H1 (cell line): Measurements from ENCODE around the gene PRR5L. TPM values are rescaled to one million over a fixed set of nuclear protein-coding genes. Genes with fewer than 3 reads are reported as not detected.

Source experiments
- CTCF ChIA-PET: fragments of 300-600 bp; sonication (Branson Sonifier 250); formaldehyde crosslinking; loops from one replicate; lab custom pipeline; 2021; ENCODE audit not compliant: partially characterized antibody; lab: Charles Lee
- POLR2A ChIA-PET: fragments of 300-600 bp; sonication (Branson Sonifier 250); formaldehyde crosslinking; loops from one replicate; lab custom pipeline; 2021; ENCODE audit warnings: inconsistent platforms; ENCODE audit not compliant: partially characterized antibody; lab: Charles Lee
- DNase-seq, 2 experiments: peaks; one replicate each; pipeline versions ENCODE4 v3.0.0 to v3.0.0-alpha.2; 2010 to 2022; ENCODE audit warnings: low spot score in 2 of 2, low read depth in 1 of 2, mixed read lengths in 1 of 2
- FAIRE-seq: peaks from 2 replicates; lab custom pipeline; 2011; peaks lifted over from hg19 to GRCh38; lab: Jason Lieb, UNC
- H2AFZ ChIP-seq: 2 replicates; pipeline ENCODE4 v1.8.1; 2012; ENCODE audit warnings: low read length, inconsistent platforms
- H2AK5ac ChIP-seq: 2 replicates; pipeline ENCODE4 v1.6.1; 2013; ENCODE audit warnings: low read depth, low read length
- H2BK120ac ChIP-seq: replicated peaks from 2 replicates; pipeline ENCODE3; 2013; ENCODE audit warnings: low read depth, low read length, inconsistent platforms
- H2BK12ac ChIP-seq: 2 replicates; pipeline ENCODE4 v1.6.1; 2013; ENCODE audit warnings: low read depth, low read length
- H2BK15ac ChIP-seq: 2 replicates; pipeline ENCODE4 v1.6.1; 2013; ENCODE audit warnings: low read length
- H2BK20ac ChIP-seq: 2 replicates; pipeline ENCODE4 v1.6.1; 2013; ENCODE audit warnings: low read length
- H2BK5ac ChIP-seq: 2 replicates; pipeline ENCODE4 v1.6.1; 2013; ENCODE audit warnings: low read depth, low read length
- H3K14ac ChIP-seq: 2 replicates; pipeline ENCODE4 v1.6.1; 2013; ENCODE audit warnings: inconsistent platforms; ENCODE audit not compliant: insufficient read length
- H3K18ac ChIP-seq: 2 replicates; pipeline ENCODE4 v1.6.1; 2013; ENCODE audit warnings: low read length; ENCODE audit errors: extremely low read depth
- H3K23ac ChIP-seq: 2 replicates; pipeline ENCODE4 v1.6.1; 2013; ENCODE audit warnings: inconsistent platforms; ENCODE audit not compliant: insufficient read length
- H3K23me2 ChIP-seq: 2 replicates; pipeline ENCODE4 v1.6.1; 2013; ENCODE audit warnings: low read depth, low read length
- H3K27ac ChIP-seq: 2 replicates; pipeline ENCODE4 v1.6.1; 2011; ENCODE audit warnings: low read depth, low read length, inconsistent platforms
- H3K27me3 ChIP-seq, 4 experiments: replicated peaks in 1 of 4; 1 replicate in 1 of 4; 2 replicates in 3 of 4; pipeline versions ENCODE4 v1.6.1 to v1.8.1; 2011 to 2013; ENCODE audit warnings: low read length in 3 of 4, mild to moderate bottlenecking in 3 of 4, inconsistent platforms in 2 of 4, mixed read lengths in 2 of 4, moderate library complexity in 1 of 4; ENCODE audit not compliant: control insufficient read depth in 3 of 4, insufficient read depth in 3 of 4; ENCODE audit errors: extremely low read depth in 1 of 4
- H3K36me3 ChIP-seq, 4 experiments: 2 replicates each; pipeline versions ENCODE4 v1.6.1 to v1.8.1; 2011 to 2013; ENCODE audit warnings: mild to moderate bottlenecking in 4 of 4, low read length in 3 of 4, moderate library complexity in 2 of 4, control low read depth in 1 of 4, inconsistent platforms in 1 of 4; ENCODE audit not compliant: insufficient read depth in 4 of 4, control insufficient read depth in 2 of 4
- H3K4ac ChIP-seq: replicated peaks from 2 replicates; pipeline ENCODE3; 2013; ENCODE audit warnings: low read length, low read depth, mixed read lengths, inconsistent platforms; ENCODE audit not compliant: insufficient read length
- H3K4me1 ChIP-seq, 4 experiments: replicated peaks in 1 of 4; 1 replicate in 1 of 4; 2 replicates in 3 of 4; pipeline versions ENCODE4 v1.6.1 to v1.8.1; 2011 to 2013; ENCODE audit warnings: low read length in 3 of 4, inconsistent platforms in 2 of 4, mixed read lengths in 1 of 4; ENCODE audit not compliant: insufficient read depth in 4 of 4, control insufficient read depth in 3 of 4
- H3K4me2 ChIP-seq, 2 experiments: 2 replicates each; pipeline versions ENCODE4 v1.6.1 to v1.8.1; 2011 to 2013; ENCODE audit warnings: low read depth in 2 of 2, low read length in 2 of 2, control low read depth in 1 of 2, inconsistent platforms in 1 of 2, mild to moderate bottlenecking in 1 of 2; ENCODE audit not compliant: insufficient read depth in 1 of 2
- H3K4me3 ChIP-seq, 4 experiments: fragments of 200-600, 300-600 bp in 1 of 4; sonication (generic), shearing (Covaris generic), sonication (Bioruptor Twin) in 1 of 4; 2 replicates each; pipeline versions ENCODE4 v1.5.1 to v1.8.1; 2011 to 2016; ENCODE audit warnings: low read length in 4 of 4, low read depth in 3 of 4, control low read depth in 2 of 4, inconsistent platforms in 2 of 4, mild to moderate bottlenecking in 2 of 4, mixed read lengths in 1 of 4, moderate library complexity in 1 of 4; ENCODE audit not compliant: insufficient read depth in 2 of 4; ENCODE audit errors: extremely low read depth in 1 of 4
- H3K56ac ChIP-seq: replicated peaks from 2 replicates; pipeline ENCODE3; 2013; ENCODE audit warnings: low read depth, mild to moderate bottlenecking, mixed read lengths, low read length, inconsistent platforms; ENCODE audit not compliant: insufficient read length
- H3K79me1 ChIP-seq: 2 replicates; pipeline ENCODE4 v1.6.1; 2013; ENCODE audit warnings: low read depth, low read length, control low read depth
- H3K79me2 ChIP-seq, 2 experiments: 2 replicates each; pipeline versions ENCODE4 v1.6.1 to v1.8.1; 2012 to 2013; ENCODE audit warnings: low read length in 2 of 2, mild to moderate bottlenecking in 2 of 2, inconsistent platforms in 1 of 2; ENCODE audit not compliant: insufficient read depth in 2 of 2, control insufficient read depth in 1 of 2
- H3K9ac ChIP-seq, 4 experiments: replicated peaks in 1 of 4; 1 replicate in 1 of 4; 2 replicates in 3 of 4; pipeline versions ENCODE4 v1.6.1 to v1.8.1; 2011 to 2013; ENCODE audit warnings: low read depth in 3 of 4, low read length in 3 of 4, control low read depth in 2 of 4, mild to moderate bottlenecking in 2 of 4, moderate library complexity in 2 of 4, inconsistent platforms in 1 of 4; ENCODE audit errors: extremely low read depth in 1 of 4
- H3K9me3 ChIP-seq, 2 experiments: 2 replicates each; pipeline versions ENCODE4 v1.6.1 to v1.8.1; 2012 to 2013; ENCODE audit warnings: mild to moderate bottlenecking in 2 of 2, moderate library complexity in 2 of 2, control low read depth in 1 of 2, inconsistent platforms in 1 of 2, low read depth in 1 of 2, low read length in 1 of 2, mixed read lengths in 1 of 2; ENCODE audit not compliant: insufficient read depth in 2 of 2
- H4K20me1 ChIP-seq, 2 experiments: replicated peaks in 1 of 2; 2 replicates each; pipeline versions ENCODE3 to v1.8.1; 2011 to 2013; ENCODE audit warnings: inconsistent platforms in 2 of 2, low read length in 2 of 2, mild to moderate bottlenecking in 1 of 2; ENCODE audit not compliant: insufficient read depth in 2 of 2, control insufficient read depth in 1 of 2
- H4K5ac ChIP-seq: 2 replicates; pipeline ENCODE4 v1.6.1; 2013; ENCODE audit warnings: low read length, low read depth, mixed read lengths, inconsistent platforms; ENCODE audit not compliant: insufficient read length
- H4K8ac ChIP-seq: 2 replicates; pipeline ENCODE4 v1.8.0; 2013; ENCODE audit warnings: mild to moderate bottlenecking, moderate library complexity, low read length, inconsistent platforms; ENCODE audit not compliant: insufficient read depth; ENCODE audit errors: extremely low read depth
- H4K91ac ChIP-seq: replicated peaks from 2 replicates; pipeline ENCODE3; 2013; ENCODE audit warnings: low read length, mixed read lengths, inconsistent platforms; ENCODE audit not compliant: insufficient read length
- BACH1 ChIP-seq: IDR thresholded peaks from 2 replicates; pipeline ENCODE4 v1.6.1; 2012; ENCODE audit warnings: low read length, improper control_type of control experiment
- KDM4A ChIP-seq: IDR thresholded peaks from one replicate; pipeline ENCODE4 v1.7.1; 2012; ENCODE audit warnings: low read depth, mild to moderate bottlenecking, moderate library complexity, low read length, inconsistent platforms; ENCODE audit not compliant: severe bottlenecking
- MAX ChIP-seq: IDR thresholded peaks from 2 replicates; pipeline ENCODE4 v1.6.1; 2012; ENCODE audit warnings: inconsistent platforms
- SP4 ChIP-seq: IDR thresholded peaks from 2 replicates; pipeline ENCODE4 v1.6.1; 2012; ENCODE audit warnings: low read length, inconsistent platforms
- WGBS, 2 experiments: shearing (Covaris generic) in 1 of 2; methylation state at CpG; one replicate each; pipeline versions ENCODE4 v1.1.6 to v1.1.7; 2013 to 2015; ENCODE audit warnings: low lambda C conversion rate in 2 of 2, mixed read lengths in 2 of 2, inconsistent platforms in 1 of 2, low coverage in 1 of 2, missing lambda C conversion rate in 1 of 2; ENCODE audit not compliant: insufficient replicate concordance in 2 of 2, insufficient coverage in 1 of 2, insufficient read length in 1 of 2; ENCODE audit errors: extremely low coverage in 1 of 2, missing lambda C conversion rate in 1 of 2; 5-methylcytosine and 5-hydroxymethylcytosine counted together
- polyA plus RNA-seq, 7 experiments: library from polyadenylated mRNA; depleted of rRNA in 3 of 7; stranded (reverse) in 5 of 7; unstranded in 2 of 7; fragments of >200 nt in 5 of 7; fragments of 200-250 nt in 2 of 7; gene quantifications; 1 replicate in 5 of 7; 2 replicates in 1 of 7; 4 replicates in 1 of 7; pipeline versions ENCODE4 v1.2.1 to v1.2.3, GENCODE V29; 2011 to 2013; ENCODE audit warnings: missing spikeins in 2 of 7, mixed read lengths in 2 of 7
- total RNA-seq: library from RNA; stranded (reverse); fragmentation: NEBNext Ultra II Directional; extraction: Animal tissue kit (Norgen Biotek cat#: 25700); gene quantifications from 2 replicates; pipeline ENCODE4 v1.2.1, GENCODE V29; 2021

The PRR5L gene
- total and polyA plus RNA-seq, 2 of the 8 experiments (the other 6 are each of a cell fraction or from before 2014, with no cell fraction given): 6.6 to 10.1 TPM

DNA sequence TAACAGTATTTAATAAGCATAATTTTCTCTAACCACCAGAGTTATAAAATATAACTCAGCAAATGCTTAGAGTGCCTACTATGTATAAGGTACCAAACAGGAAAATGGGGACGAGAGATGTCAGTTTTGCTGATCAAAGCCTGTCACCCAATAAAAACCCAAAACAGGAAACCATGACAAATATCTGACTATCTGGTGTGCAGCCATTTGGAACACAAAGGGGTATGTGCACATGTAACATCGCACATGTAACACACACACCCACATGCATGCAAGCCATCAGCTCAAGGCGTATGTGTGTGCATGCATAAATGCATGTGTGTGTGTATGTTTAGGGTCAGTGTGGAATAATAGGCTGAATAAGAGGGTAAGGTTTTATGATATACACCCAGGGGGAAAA is 64.2 kb downstream of the PRR5L start:
- Histone ChIP-seq H3K79me2 (no peaks in the 10 kb centered on the region), H4K5ac (no peak overlapping the region), H3K27ac (no peak overlapping the region), H4K8ac (no peak overlapping the region), H3K9ac (no peak overlapping the region), H3K36me3 (no peaks in the 10 kb centered on the region), H3K23me2 (no peaks in the 10 kb centered on the region), H3K14ac (no peak overlapping the region), H2BK15ac (no peak overlapping the region), H2BK120ac (no peak overlapping the region), H2AFZ (no peak overlapping the region), H3K4me3 (no peak overlapping the region), H2BK20ac (no peak overlapping the region), H3K4me2 (no peak overlapping the region), H4K91ac (no peak overlapping the region), H3K23ac (no peak overlapping the region), H2BK12ac (no peak overlapping the region), H4K20me1 (no peaks in the 10 kb centered on the region), H3K4me1 (peaks cover 0 to 11% (median 6%) of the 10 kb centered on the region in 4 experiments; a peak in 3 of 7 replicates), H3K79me1 (no peaks in the 10 kb centered on the region), H3K27me3 (peaks cover 0 to 4% (median 0%) of the 10 kb centered on the region in 4 experiments; a peak in 4 of 7 replicates), H3K56ac (no peak overlapping the region), H2BK5ac (no peak overlapping the region), H3K4ac (no peak overlapping the region), H2AK5ac (no peak overlapping the region), H3K9me3 (no peaks in the 10 kb centered on the region), H3K18ac (no peak overlapping the region)
- DNase-seq (no peak), FAIRE-seq (no peak)
- ChIA-PET POLR2A (no interaction called here), CTCF (interaction anchor here (1.6 kb wide), 1 partner anchor 17 kb away, joined by 6 read pairs; no protein-coding TSS in a partner anchor)
- WGBS, 2 experiments: 88% methylated on average over 3 of the region's 3 CpGs; no CpG with 5 or more reads in 1 of the 2 experiments
- TF ChIP-seq SP4 (no peak), BACH1 (no peak), MAX (no peak), KDM4A (no peak)
